Thyroid gland (tissue), 4 donors: ENCODE measurements around the gene ALPG.

Experiments used
- POLR2A ChIP-seq, 2 donors: fragments of 450-650 bp; IDR thresholded peaks; one replicate each; pipeline ENCODE4 v1.6.1; 2017; ENCODE audit warnings: antibody characterized with exemption in 2 of 2, mild to moderate bottlenecking in 2 of 2, moderate library complexity in 1 of 2
- TF ChIP-seq, protein P1 (sequence below), 6 experiments: fragments of 200-600 bp in 3 of 6; fragments of 450-650 bp in 3 of 6; sonication (generic) in 3 of 6; IDR thresholded peaks; one replicate each; pipeline ENCODE4 v1.5.1; 2016 to 2019; ENCODE audit warnings: antibody characterized with exemption in 6 of 6, mild to moderate bottlenecking in 2 of 6, inconsistent platforms in 1 of 6, moderate library complexity in 1 of 6

DNA sequence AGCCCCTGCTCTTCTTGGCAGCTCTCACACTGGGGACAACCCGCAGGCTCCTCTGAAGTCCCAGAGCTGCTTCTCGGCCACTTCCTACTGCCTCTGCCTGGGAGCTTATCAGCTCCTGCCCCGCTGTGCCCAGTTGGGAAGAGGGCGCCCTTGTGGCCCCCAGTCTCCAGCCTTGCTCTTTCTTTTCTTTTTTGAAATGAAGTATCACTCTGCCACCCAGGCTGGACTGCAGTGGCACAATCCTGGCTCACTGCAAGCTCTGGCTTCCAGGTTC, 28.7 kb downstream of the ALPG start:
- TF ChIP-seq POLR2A (IDR thresholded peaks at IDR 0.05), result no peak
- TF ChIP-seq, protein P1, sequence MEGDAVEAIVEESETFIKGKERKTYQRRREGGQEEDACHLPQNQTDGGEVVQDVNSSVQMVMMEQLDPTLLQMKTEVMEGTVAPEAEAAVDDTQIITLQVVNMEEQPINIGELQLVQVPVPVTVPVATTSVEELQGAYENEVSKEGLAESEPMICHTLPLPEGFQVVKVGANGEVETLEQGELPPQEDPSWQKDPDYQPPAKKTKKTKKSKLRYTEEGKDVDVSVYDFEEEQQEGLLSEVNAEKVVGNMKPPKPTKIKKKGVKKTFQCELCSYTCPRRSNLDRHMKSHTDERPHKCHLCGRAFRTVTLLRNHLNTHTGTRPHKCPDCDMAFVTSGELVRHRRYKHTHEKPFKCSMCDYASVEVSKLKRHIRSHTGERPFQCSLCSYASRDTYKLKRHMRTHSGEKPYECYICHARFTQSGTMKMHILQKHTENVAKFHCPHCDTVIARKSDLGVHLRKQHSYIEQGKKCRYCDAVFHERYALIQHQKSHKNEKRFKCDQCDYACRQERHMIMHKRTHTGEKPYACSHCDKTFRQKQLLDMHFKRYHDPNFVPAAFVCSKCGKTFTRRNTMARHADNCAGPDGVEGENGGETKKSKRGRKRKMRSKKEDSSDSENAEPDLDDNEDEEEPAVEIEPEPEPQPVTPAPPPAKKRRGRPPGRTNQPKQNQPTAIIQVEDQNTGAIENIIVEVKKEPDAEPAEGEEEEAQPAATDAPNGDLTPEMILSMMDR (IDR thresholded peaks at IDR 0.05), result no peak
